HG03460 (cell line): ENCODE results near the gene MYZAP.

Experiments
- ATAC-seq: cut with Tn5 transposase; IDR thresholded peaks from one replicate; pipeline ENCODE4 v1.9.1; 2021; ENCODE audit not compliant: unreplicated experiment

MYZAP gene, protein sequence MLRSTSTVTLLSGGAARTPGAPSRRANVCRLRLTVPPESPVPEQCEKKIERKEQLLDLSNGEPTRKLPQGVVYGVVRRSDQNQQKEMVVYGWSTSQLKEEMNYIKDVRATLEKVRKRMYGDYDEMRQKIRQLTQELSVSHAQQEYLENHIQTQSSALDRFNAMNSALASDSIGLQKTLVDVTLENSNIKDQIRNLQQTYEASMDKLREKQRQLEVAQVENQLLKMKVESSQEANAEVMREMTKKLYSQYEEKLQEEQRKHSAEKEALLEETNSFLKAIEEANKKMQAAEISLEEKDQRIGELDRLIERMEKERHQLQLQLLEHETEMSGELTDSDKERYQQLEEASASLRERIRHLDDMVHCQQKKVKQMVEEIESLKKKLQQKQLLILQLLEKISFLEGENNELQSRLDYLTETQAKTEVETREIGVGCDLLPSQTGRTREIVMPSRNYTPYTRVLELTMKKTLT

GRCh38 chr15:57591822-57592367, at the start of gene MYZAP:
MYZAP (plus strand) TSS chr15:57591904; CDS start chr15:57592035, 131 bp downstream.
- ATAC-seq, result no peak

GRCh38 chr15:57542505-57542817, 49.2 kb upstream of the MYZAP start:
- no peak for ATAC-seq

DNA sequence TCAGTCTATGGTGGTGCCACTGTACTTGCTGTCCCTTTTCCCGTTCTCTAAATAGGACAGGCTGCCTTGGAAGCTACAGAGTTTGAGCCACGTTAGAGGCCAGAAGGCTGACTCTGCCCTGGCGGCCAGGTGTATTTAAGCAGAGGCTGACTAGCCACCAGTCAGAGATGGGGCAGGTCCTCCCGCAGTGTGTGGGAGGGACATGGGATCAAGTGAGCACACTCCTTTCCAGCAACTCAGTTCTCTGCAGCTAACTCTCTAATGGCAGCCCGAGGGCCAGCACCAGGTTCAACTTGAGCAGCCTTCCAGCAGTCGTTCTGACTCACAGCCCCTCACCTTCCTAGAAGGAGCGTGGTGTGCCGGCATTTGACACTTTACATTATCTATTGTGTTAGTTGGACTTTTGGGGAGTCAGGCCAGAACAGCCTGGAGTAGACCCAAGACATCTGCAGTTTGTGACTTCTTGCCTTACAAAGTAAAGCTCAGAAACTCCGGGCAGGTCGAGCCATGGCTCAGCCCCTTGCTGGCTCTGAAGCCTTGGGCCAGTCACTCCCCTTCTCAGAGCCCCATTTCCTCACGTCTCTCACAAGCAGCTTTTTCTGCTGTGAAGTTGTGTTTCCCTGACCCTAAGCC, 46.7 kb upstream of the MYZAP start:
- no peak for ATAC-seq

DNA sequence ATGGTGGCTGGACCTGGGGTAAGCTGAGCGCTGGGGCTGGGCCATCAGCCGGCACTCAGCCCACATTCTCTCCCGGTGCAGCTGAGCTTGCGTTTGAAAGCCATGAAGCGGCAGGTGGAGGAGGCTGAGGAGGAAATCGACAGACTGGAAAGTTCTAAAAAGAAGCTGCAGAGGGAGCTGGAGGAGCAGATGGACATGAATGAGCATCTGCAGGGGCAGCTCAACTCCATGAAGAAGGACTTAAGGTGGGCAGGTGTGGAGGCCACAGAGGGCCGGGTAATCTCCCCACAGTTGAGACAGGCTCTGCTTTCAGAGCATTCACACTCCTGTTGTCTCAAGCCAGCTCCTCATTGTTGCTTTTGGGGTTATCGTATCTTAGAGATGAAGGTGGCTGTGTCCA, 45.7 kb upstream of the MYZAP start:
- no peak for ATAC-seq

GRCh38 chr15:57547243-57547755, 44.4 kb upstream of the MYZAP start:
- ATAC-seq, result no peak

DNA sequence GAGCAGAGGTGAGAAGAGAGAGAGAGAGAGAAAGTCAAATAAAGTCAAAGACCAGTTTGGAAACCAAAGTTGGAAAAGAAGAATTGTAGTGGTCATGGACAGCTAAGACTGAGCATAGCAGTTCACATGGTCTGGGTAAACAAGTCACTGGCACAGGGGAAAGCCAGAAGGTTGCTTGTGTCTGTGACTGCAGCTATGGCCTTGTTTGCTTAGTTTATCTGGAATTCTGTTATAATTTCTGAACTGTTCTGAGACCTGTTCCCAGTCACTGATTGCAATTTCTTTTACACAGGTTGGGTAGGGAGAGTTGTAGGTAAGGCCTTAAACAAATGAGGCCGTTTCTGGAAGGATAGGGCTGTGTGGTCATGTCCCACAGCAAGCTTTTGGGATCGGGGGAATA, 43.4 kb upstream of the MYZAP start:
- no peak for ATAC-seq

DNA sequence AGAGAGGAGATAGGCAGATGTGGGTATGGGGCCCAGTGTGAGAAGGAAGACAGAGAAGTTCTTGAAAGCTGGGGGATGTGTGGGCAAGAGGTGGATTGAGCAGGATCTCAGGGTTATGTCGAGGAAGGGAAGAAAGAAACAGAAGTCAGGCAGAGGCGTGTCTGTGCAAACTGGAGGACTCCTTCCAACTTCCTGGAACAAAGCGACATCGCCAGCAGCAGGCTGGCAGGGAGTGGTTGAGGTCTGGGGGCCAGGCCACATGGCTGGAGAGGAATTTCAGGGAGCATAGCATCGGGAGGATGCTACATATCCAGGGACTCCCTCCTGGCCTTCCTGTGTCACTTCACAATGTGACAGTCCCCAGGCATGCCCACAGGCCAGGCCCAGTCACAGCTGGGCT, 42.9 kb upstream of the MYZAP start:
- ATAC-seq, result no peak

DNA sequence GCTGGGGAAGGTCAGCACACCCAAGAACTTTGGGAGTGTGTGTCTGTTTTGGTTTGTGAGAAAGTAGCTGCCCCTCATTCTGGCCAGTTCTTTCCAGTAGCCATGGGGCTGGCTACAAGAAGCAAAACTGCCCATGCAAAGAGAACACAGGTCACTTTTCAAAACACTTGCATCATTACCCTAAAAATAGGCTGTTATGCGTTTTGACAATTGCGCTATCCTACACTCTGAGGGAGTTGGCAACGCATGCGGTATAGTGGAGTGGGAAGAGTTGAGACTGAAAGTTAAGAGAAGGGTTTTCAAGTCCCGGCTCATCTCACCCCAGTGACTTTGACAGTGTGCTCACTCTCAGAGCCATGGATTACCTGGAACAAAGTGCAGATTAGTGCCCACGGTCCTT, 41.8 kb upstream of the MYZAP start:
- ATAC-seq, result no peak

DNA sequence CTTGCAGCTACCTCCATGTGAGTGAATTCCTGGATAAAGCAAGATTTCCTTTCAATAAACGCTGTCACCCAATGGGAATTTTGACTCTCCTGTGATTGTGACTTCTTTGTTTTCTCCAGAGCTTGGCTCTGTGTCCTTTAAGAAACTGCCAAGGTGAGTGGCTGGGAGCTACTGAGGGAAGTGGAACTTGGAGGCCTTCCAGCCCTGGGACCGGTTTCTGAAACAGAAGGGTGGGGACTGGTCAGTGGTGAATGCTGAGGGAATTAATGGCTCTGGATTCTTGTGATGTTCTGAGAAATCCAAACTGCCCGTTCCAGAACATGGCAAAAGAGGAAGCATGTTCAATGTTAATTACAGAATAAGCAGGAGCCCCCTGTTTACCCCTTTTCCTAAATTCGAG, 41.1 kb upstream of the MYZAP start:
- ATAC-seq, result no peak

- ATAC-seq, result no peak
Measured at GRCh38 chr15:57551715-57552677, 39.7 kb upstream of the MYZAP start.

DNA sequence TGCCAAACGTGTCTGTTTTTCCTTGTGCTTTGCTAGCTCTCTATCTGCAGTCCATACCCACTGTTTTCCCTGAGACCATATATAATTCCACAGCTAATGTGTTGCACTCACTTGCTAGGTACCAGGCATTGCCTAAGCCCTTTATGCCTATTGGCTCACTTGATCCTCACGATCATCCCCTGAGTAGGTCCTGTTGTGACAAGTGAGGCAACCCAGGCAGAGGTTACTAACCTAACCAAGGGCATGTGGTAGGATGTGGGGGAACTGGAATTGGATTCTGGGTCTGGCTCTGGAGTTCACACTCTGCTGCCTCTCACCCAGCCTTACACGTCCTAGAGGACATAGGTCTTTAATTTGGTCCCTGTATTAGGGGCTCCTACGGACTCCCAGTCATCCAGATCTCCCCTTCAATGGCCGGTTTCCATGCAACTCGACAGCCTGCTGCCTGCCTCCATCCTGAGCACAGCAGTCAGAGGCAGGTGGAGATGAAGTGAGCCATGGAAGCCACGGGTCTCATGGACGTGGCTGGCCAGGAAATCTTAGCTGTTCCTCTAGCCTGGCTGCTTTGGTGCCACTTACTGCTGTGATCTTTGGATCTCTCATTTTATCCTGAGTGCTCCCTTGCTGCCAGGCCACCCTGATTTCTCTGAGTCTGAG, 38.9 kb upstream of the MYZAP start:
- no peak for ATAC-seq

- no peak for ATAC-seq
Measured at GRCh38 chr15:57553526-57553925, 38.2 kb upstream of the MYZAP start.

DNA sequence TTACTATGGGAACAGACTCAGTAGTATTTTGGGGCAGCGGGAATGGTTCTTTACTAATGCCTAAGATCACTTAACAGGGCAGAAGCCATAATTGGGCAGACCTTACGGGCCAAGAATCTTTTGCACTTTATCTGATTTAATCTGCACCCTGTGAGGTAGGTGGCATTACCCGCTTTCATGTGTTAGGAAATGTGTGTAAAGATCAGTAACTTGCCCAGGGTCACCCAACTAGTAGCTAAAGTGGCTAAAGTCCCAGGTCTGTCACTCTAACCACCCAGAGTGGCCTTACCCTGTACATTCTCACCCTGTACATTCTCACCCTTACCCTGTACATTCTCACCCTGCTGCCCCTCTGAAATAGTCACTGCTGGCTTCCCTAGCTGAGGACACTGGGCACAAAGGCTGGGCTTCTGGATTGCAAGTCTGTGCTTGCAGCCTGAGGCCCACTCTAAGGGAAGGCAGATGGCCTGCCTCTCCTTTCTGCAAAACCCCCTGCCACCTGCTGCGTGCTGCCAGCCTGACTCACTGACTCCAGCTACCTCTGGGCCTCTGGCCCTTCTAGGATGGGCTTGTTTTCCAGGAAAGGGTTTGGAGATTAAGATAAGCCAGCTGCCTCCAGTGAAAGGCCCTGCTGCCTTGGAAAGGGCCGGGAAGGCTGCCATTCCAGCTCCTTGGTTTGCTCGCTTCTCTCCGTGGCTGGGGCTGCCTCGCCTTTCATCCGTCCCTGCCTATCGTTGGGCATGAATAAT, 37.5 kb upstream of the MYZAP start:
- no peak for ATAC-seq

GRCh38 chr15:57554812-57555179, 36.9 kb upstream of the MYZAP start:
- ATAC-seq, result no peak

- ATAC-seq, result no peak
Measured at GRCh38 chr15:57555270-57555669, 36.4 kb upstream of the MYZAP start.

- no peak for ATAC-seq
Measured at GRCh38 chr15:57556040-57556439, 35.7 kb upstream of the MYZAP start.

GRCh38 chr15:57557267-57557666, 34.4 kb upstream of the MYZAP start:
- ATAC-seq, result no peak

GRCh38 chr15:57557810-57558209, 33.9 kb upstream of the MYZAP start:
- ATAC-seq, result no peak

GRCh38 chr15:57559875-57560274, 31.8 kb upstream of the MYZAP start:
- ATAC-seq, result no peak
